HepG2 (cell line): Measurements from ENCODE around the gene SFXN5. TPM values are rescaled to one million over a fixed set of nuclear protein-coding genes. Genes with fewer than 3 reads are reported as not detected.

ENCODE experiments used
- ARNTL ChIP-seq: sonication (generic); formaldehyde crosslinking; IDR thresholded peaks from 2 replicates; pipeline ENCODE4 v1.4.0; 2020; ENCODE audit warnings: mild to moderate bottlenecking, missing genetic modification reagents
- ELF3 ChIP-seq: IDR thresholded peaks from 2 replicates; pipeline ENCODE4 v1.6.1; 2016; ENCODE audit warnings: missing genetic modification reagents, missing compliant biosample characterization
- KDM2A ChIP-seq: sonication (generic); formaldehyde crosslinking; IDR thresholded peaks from 2 replicates; pipeline ENCODE4 v1.4.0; 2020; ENCODE audit warnings: low read depth, missing genetic modification reagents, borderline replicate concordance
- KLF15 ChIP-seq: sonication (generic); formaldehyde crosslinking; IDR thresholded peaks from 2 replicates; pipeline ENCODE4 v1.8.1; 2023; ENCODE audit warnings: borderline replicate concordance, mild to moderate bottlenecking, inconsistent platforms, missing genetic modification reagents, mixed read lengths
- NR2F6 ChIP-seq, 2 experiments: IDR thresholded peaks; 2 replicates each; pipeline ENCODE4 v1.6.1; 2016; ENCODE audit warnings: antibody characterized with exemption in 1 of 2, mild to moderate bottlenecking in 1 of 2
- SMARCC2 ChIP-seq: fragments of 450-650 bp; IDR thresholded peaks from 2 replicates; pipeline ENCODE4 v1.6.1; 2017; ENCODE audit warnings: antibody characterized with exemption, mild to moderate bottlenecking
- SMC3 ChIP-seq: IDR thresholded peaks from 2 replicates; pipeline ENCODE4 v1.6.1; 2011; ENCODE audit warnings: low read length, improper control_type of control experiment
- STAG1 ChIP-seq: sonication (generic); formaldehyde crosslinking; IDR thresholded peaks from 2 replicates; pipeline ENCODE4 v1.4.0; 2020; ENCODE audit warnings: missing genetic modification reagents
- TCF7L2 ChIP-seq: IDR thresholded peaks from 2 replicates; pipeline ENCODE4 v1.6.1; 2011; ENCODE audit warnings: mild to moderate bottlenecking, low read depth, low read length, moderate library complexity
- ZFAT ChIP-seq: sonication (generic); formaldehyde crosslinking; conservative IDR thresholded peaks from 2 replicates; pipeline ENCODE4 v1.8.1; 2023; ENCODE audit warnings: missing genetic modification reagents, inconsistent platforms
- ZNF34 ChIP-seq: sonication (generic); formaldehyde crosslinking; IDR thresholded peaks from 2 replicates; pipeline ENCODE4 v1.4.0; 2020; ENCODE audit warnings: mild to moderate bottlenecking, missing genetic modification reagents, borderline replicate concordance
- ZNF543 ChIP-seq: sonication (generic); formaldehyde crosslinking; IDR thresholded peaks from 2 replicates; pipeline ENCODE4 v1.4.0; 2020; ENCODE audit warnings: mild to moderate bottlenecking, missing genetic modification reagents
- ZNF773 ChIP-seq: sonication (generic); formaldehyde crosslinking; IDR thresholded peaks from 2 replicates; pipeline ENCODE4 v1.4.0; 2020; ENCODE audit warnings: missing genetic modification reagents, borderline replicate concordance
- polyA plus RNA-seq, 8 experiments: library from polyadenylated mRNA; depleted of rRNA in 3 of 8; stranded (reverse) in 7 of 8; unstranded in 1 of 8; fragments of >200 nt; fragmentation: Illumina TruSeq in 4 of 8; extraction: Trizol in 4 of 8; gene quantifications; 2 replicates each; pipeline versions ENCODE4 v1.2.1 to v1.2.3, GENCODE V29; 2011 to 2016; ENCODE audit warnings: low read depth in 4 of 8, missing spikeins in 1 of 8, mixed read lengths in 1 of 8; ENCODE audit not compliant: insufficient read depth in 1 of 8
- total RNA-seq, 5 experiments: library from RNA; depleted of rRNA; stranded (reverse); fragments of >200 nt; fragmentation: Illumina TruSeq; extraction: Trizol; gene quantifications; 2 replicates each; pipeline ENCODE4 v1.2.3, GENCODE V29; 2016; ENCODE audit warnings: low read depth in 1 of 5
- TF ChIP-seq, protein P1 (sequence below): IDR thresholded peaks from 2 replicates; pipeline ENCODE4 v1.6.1; 2012; ENCODE audit warnings: low read length, improper control_type of control experiment
- TF ChIP-seq, protein P2 (sequence below): sonication (generic); formaldehyde crosslinking; IDR thresholded peaks from 2 replicates; pipeline ENCODE4 v1.5.0; 2020; ENCODE audit warnings: mild to moderate bottlenecking, missing genetic modification reagents, borderline replicate concordance
- TF ChIP-seq, protein P3 (sequence below): sonication (generic); formaldehyde crosslinking; conservative IDR thresholded peaks from 2 replicates; pipeline ENCODE4 v1.4.0; 2020; ENCODE audit warnings: missing genetic modification reagents

The SFXN5 gene
- total and polyA plus RNA-seq, 2 of the 13 experiments (the other 11 are each of a cell fraction or from before 2014, with no cell fraction given), result 34.9 to 37.4 TPM

DNA sequence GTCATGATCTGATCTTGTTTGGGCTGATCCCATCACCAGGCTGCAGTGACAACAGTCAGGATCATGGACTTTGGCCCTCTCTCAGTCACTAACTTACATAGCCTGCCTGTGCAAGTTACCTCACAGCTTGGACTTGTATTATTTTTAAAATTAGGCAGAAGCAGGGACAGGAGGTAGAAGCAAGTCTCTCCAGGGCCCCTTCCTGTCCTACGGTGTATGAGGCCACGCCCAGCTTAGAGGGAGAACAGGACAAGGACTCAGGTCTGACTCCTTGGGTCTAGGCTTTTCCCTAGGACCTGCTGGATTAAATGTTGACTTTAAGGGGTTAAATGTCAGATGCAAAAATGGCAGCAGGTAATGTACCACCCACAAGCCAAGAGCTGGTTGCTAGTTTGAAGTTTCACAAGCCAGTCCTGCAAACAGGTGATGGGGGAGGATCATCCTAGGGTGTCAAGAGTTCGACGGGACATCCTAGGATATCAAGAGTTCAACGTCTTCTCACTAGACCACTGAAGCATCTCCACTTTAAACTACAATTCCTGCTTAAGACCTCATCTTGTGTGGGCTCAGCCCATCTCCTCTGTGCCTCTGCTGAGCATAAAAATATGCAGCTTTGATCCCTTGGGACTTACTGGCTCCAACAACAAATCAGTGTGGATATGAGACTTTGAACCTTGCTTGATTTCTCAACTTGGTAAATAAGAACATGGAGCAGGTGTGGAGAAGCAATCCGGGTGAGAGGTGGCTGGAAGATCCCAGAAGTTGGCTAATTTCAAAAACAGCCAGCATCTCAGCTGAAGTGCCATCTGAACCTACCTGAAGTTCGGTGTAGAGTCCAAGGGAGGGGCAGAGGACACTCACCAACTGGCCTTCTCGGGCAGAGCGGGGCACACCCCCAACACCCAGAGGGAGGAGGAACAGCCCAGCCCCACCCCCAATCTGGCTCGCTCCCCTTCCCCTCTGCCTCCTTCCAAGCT, 39.5 kb downstream of the SFXN5 start (continued):
- TF ChIP-seq SMARCC2 (0 out of 2 replicates have a peak, but pooled peaks have one; percentile 48), ZFAT (CRISPR knock-in tag) (no peak), SMC3 (peak; percentile 51), KLF15 (no peak), ZNF773 (CRISPR knock-in tag) (no peak), TCF7L2 (peak; percentile 67; the same call in 1 of the 2 replicates), KDM2A (CRISPR knock-in tag) (peak; percentile 47), ELF3 (peak; percentile 85), STAG1 (CRISPR knock-in tag) (peak; percentile 6; the same call in 1 of the 2 replicates), ARNTL (peak; percentile 86), NR2F6 (IDR thresholded peaks at IDR 0.05) (peak; percentile 79), NR2F6 (CRISPR knock-in tag; IDR thresholded peaks at IDR 0.05) (peak; percentile 82), ZNF543 (CRISPR knock-in tag) (peak; percentile 66; the same call in 1 of the 2 replicates), ZNF34 (no peak)
- TF ChIP-seq, protein P1, sequence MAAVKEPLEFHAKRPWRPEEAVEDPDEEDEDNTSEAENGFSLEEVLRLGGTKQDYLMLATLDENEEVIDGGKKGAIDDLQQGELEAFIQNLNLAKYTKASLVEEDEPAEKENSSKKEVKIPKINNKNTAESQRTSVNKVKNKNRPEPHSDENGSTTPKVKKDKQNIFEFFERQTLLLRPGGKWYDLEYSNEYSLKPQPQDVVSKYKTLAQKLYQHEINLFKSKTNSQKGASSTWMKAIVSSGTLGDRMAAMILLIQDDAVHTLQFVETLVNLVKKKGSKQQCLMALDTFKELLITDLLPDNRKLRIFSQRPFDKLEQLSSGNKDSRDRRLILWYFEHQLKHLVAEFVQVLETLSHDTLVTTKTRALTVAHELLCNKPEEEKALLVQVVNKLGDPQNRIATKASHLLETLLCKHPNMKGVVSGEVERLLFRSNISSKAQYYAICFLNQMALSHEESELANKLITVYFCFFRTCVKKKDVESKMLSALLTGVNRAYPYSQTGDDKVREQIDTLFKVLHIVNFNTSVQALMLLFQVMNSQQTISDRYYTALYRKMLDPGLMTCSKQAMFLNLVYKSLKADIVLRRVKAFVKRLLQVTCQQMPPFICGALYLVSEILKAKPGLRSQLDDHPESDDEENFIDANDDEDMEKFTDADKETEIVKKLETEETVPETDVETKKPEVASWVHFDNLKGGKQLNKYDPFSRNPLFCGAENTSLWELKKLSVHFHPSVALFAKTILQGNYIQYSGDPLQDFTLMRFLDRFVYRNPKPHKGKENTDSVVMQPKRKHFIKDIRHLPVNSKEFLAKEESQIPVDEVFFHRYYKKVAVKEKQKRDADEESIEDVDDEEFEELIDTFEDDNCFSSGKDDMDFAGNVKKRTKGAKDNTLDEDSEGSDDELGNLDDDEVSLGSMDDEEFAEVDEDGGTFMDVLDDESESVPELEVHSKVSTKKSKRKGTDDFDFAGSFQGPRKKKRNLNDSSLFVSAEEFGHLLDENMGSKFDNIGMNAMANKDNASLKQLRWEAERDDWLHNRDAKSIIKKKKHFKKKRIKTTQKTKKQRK, result no peak
- TF ChIP-seq, protein P2, sequence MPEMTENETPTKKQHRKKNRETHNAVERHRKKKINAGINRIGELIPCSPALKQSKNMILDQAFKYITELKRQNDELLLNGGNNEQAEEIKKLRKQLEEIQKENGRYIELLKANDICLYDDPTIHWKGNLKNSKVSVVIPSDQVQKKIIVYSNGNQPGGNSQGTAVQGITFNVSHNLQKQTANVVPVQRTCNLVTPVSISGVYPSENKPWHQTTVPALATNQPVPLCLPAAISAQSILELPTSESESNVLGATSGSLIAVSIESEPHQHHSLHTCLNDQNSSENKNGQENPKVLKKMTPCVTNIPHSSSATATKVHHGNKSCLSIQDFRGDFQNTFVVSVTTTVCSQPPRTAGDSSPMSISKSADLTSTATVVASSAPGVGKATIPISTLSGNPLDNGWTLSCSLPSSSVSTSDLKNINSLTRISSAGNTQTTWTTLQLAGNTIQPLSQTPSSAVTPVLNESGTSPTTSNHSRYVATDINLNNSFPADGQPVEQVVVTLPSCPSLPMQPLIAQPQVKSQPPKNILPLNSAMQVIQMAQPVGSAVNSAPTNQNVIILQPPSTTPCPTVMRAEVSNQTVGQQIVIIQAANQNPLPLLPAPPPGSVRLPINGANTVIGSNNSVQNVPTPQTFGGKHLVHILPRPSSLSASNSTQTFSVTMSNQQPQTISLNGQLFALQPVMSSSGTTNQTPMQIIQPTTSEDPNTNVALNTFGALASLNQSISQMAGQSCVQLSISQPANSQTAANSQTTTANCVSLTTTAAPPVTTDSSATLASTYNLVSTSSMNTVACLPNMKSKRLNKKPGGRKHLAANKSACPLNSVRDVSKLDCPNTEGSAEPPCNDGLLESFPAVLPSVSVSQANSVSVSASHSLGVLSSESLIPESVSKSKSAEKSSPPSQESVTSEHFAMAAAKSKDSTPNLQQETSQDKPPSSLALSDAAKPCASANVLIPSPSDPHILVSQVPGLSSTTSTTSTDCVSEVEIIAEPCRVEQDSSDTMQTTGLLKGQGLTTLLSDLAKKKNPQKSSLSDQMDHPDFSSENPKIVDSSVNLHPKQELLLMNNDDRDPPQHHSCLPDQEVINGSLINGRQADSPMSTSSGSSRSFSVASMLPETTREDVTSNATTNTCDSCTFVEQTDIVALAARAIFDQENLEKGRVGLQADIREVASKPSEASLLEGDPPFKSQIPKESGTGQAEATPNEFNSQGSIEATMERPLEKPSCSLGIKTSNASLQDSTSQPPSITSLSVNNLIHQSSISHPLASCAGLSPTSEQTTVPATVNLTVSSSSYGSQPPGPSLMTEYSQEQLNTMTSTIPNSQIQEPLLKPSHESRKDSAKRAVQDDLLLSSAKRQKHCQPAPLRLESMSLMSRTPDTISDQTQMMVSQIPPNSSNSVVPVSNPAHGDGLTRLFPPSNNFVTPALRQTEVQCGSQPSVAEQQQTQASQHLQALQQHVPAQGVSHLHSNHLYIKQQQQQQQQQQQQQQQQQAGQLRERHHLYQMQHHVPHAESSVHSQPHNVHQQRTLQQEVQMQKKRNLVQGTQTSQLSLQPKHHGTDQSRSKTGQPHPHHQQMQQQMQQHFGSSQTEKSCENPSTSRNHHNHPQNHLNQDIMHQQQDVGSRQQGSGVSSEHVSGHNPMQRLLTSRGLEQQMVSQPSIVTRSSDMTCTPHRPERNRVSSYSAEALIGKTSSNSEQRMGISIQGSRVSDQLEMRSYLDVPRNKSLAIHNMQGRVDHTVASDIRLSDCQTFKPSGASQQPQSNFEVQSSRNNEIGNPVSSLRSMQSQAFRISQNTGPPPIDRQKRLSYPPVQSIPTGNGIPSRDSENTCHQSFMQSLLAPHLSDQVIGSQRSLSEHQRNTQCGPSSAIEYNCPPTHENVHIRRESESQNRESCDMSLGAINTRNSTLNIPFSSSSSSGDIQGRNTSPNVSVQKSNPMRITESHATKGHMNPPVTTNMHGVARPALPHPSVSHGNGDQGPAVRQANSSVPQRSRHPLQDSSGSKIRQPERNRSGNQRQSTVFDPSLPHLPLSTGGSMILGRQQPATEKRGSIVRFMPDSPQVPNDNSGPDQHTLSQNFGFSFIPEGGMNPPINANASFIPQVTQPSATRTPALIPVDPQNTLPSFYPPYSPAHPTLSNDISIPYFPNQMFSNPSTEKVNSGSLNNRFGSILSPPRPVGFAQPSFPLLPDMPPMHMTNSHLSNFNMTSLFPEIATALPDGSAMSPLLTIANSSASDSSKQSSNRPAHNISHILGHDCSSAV (CRISPR knock-in tag), result no peak
- TF ChIP-seq, protein P3, sequence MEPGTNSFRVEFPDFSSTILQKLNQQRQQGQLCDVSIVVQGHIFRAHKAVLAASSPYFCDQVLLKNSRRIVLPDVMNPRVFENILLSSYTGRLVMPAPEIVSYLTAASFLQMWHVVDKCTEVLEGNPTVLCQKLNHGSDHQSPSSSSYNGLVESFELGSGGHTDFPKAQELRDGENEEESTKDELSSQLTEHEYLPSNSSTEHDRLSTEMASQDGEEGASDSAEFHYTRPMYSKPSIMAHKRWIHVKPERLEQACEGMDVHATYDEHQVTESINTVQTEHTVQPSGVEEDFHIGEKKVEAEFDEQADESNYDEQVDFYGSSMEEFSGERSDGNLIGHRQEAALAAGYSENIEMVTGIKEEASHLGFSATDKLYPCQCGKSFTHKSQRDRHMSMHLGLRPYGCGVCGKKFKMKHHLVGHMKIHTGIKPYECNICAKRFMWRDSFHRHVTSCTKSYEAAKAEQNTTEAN (CRISPR knock-in tag), result peak; percentile 13
